HepG2 (cell line): ENCODE data around the gene ALDH3A1. TPM values are rescaled to one million over a fixed set of nuclear protein-coding genes. Genes with fewer than 3 reads are reported as not detected.

ENCODE experiments used
- CREM ChIP-seq, 2 experiments: sonication (generic) in 1 of 2; formaldehyde crosslinking in 1 of 2; IDR thresholded peaks; 2 replicates each; pipeline versions ENCODE4 v1.4.0 to v1.6.1; 2016 to 2020; ENCODE audit warnings: antibody characterized with exemption in 1 of 2, mild to moderate bottlenecking in 1 of 2, missing genetic modification reagents in 1 of 2
- KDM4B ChIP-seq: sonication (generic); formaldehyde crosslinking; IDR thresholded peaks from 2 replicates; pipeline ENCODE4 v1.4.0; 2020; ENCODE audit warnings: missing genetic modification reagents
- MTF1 ChIP-seq: sonication (generic); formaldehyde crosslinking; IDR thresholded peaks from 2 replicates; pipeline ENCODE4 v1.5.0; 2020; ENCODE audit warnings: missing genetic modification reagents
- NFKBIZ ChIP-seq: IDR thresholded peaks from 2 replicates; pipeline ENCODE4 v1.6.1; 2018; ENCODE audit warnings: missing genetic modification reagents, missing compliant biosample characterization
- RARA ChIP-seq: IDR thresholded peaks from 2 replicates; pipeline ENCODE4 v1.6.1; 2016; ENCODE audit warnings: missing genetic modification reagents, missing compliant biosample characterization
- SOX6 ChIP-seq, 2 experiments: fragments of 450-650 bp in 1 of 2; sonication (generic) in 1 of 2; formaldehyde crosslinking in 1 of 2; IDR thresholded peaks; 2 replicates each; pipeline versions ENCODE4 v1.4.0 to v1.6.1; 2017 to 2020; ENCODE audit warnings: antibody characterized with exemption in 1 of 2, mild to moderate bottlenecking in 1 of 2, missing genetic modification reagents in 1 of 2
- TCF7 ChIP-seq: sonication (generic); IDR thresholded peaks from 2 replicates; pipeline ENCODE4 v1.6.1; 2016; ENCODE audit warnings: antibody characterized with exemption, low read depth
- TP53 ChIP-seq: sonication (generic); formaldehyde crosslinking; conservative IDR thresholded peaks from 2 replicates; pipeline ENCODE4 v1.4.0; 2020; ENCODE audit warnings: missing genetic modification reagents
- ZBTB7A ChIP-seq: sonication (generic); formaldehyde crosslinking; IDR thresholded peaks from 2 replicates; pipeline ENCODE4 v1.8.0; 2022; ENCODE audit warnings: mild to moderate bottlenecking, missing genetic modification reagents
- ZNF354B ChIP-seq: sonication (generic); formaldehyde crosslinking; IDR thresholded peaks from 2 replicates; pipeline ENCODE4 v1.8.0; 2022; ENCODE audit warnings: mild to moderate bottlenecking, missing genetic modification reagents
- ZNF562 ChIP-seq: sonication (generic); formaldehyde crosslinking; IDR thresholded peaks from 2 replicates; pipeline ENCODE4 v1.8.0; 2022; ENCODE audit warnings: missing genetic modification reagents, borderline replicate concordance
- ZNF570 ChIP-seq: sonication (generic); formaldehyde crosslinking; IDR thresholded peaks from 2 replicates; pipeline ENCODE4 v1.4.0; 2020; ENCODE audit warnings: mild to moderate bottlenecking, missing genetic modification reagents, borderline replicate concordance
- ZNF883 ChIP-seq: sonication (generic); formaldehyde crosslinking; IDR thresholded peaks from 2 replicates; pipeline ENCODE4 v1.5.1; 2020; ENCODE audit warnings: mild to moderate bottlenecking, missing genetic modification reagents; ENCODE audit errors: not compliant biosample characterization
- ZSCAN29 ChIP-seq: sonication (generic); formaldehyde crosslinking; conservative IDR thresholded peaks from 2 replicates; pipeline ENCODE4 v1.4.0; 2020; ENCODE audit warnings: mild to moderate bottlenecking, missing genetic modification reagents
- polyA plus RNA-seq, 8 experiments: library from polyadenylated mRNA; depleted of rRNA in 3 of 8; stranded (reverse) in 7 of 8; unstranded in 1 of 8; fragments of >200 nt; fragmentation: Illumina TruSeq in 4 of 8; extraction: Trizol in 4 of 8; gene quantifications; 2 replicates each; pipeline versions ENCODE4 v1.2.1 to v1.2.3, GENCODE V29; 2011 to 2016; ENCODE audit warnings: low read depth in 4 of 8, missing spikeins in 1 of 8, mixed read lengths in 1 of 8; ENCODE audit not compliant: insufficient read depth in 1 of 8
- total RNA-seq, 5 experiments: library from RNA; depleted of rRNA; stranded (reverse); fragments of >200 nt; fragmentation: Illumina TruSeq; extraction: Trizol; gene quantifications; 2 replicates each; pipeline ENCODE4 v1.2.3, GENCODE V29; 2016; ENCODE audit warnings: low read depth in 1 of 5
- TF ChIP-seq, protein P1 (sequence below): sonication (generic); formaldehyde crosslinking; IDR thresholded peaks from 2 replicates; pipeline ENCODE4 v1.8.0; 2022; ENCODE audit warnings: low read depth, missing genetic modification reagents
- TF ChIP-seq, protein P2 (sequence below), 2 experiments: sonication (generic) in 1 of 2; formaldehyde crosslinking in 1 of 2; IDR thresholded peaks; 2 replicates each; pipeline versions ENCODE4 v1.5.1 to v1.6.1; 2011 to 2020; ENCODE audit warnings: borderline replicate concordance in 1 of 2, low read depth in 1 of 2, low read length in 1 of 2, mild to moderate bottlenecking in 1 of 2, missing genetic modification reagents in 1 of 2, moderate library complexity in 1 of 2

The ALDH3A1 gene
- total and polyA plus RNA-seq, 2 of the 13 experiments (the other 11 are each of a cell fraction or from before 2014, with no cell fraction given), result 0.07 to 0.62 TPM

DNA sequence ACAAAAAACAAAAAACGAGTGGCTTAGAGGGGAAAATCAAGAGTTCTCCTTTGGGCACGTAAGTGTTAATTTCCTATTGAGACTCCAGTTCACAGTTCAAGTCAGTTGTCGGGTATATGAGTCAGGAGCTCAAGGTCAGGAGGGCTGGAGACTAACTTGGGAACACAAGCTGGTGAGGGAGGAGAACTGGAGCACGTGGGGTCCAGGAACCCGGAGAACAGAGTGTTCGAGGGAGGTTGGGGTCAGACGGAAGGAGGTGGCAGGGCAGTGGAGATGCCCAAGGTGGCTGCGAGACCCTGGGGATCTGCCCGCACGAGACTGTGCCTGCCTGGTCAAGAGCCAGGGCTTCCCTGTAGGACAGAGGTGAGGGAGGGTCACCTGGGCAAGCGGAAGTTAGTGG, 12.0 kb downstream of the ALDH3A1 start (continued):
- TF ChIP-seq RARA (CRISPR knock-in tag) (peak; percentile 53), ZNF354B (CRISPR knock-in tag) (no peak), TCF7 (no peak), KDM4B (CRISPR knock-in tag) (no peak), SOX6 (IDR thresholded peaks at IDR 0.05) (no peak), SOX6 (CRISPR knock-in tag; IDR thresholded peaks at IDR 0.05) (0 out of 2 replicates have a peak, but pooled peaks have one; percentile 11), MTF1 (CRISPR knock-in tag) (no peak), CREM (IDR thresholded peaks at IDR 0.05) (peak; percentile 37; the same call in 1 of the 2 replicates), CREM (CRISPR knock-in tag; IDR thresholded peaks at IDR 0.05) (no peak), NFKBIZ (no peak), ZNF883 (CRISPR knock-in tag) (no peak), ZBTB7A (CRISPR knock-in tag) (no peak), ZSCAN29 (no peak), TP53 (CRISPR knock-in tag) (no peak), ZNF562 (no peak), ZNF570 (CRISPR knock-in tag) (no peak)
- TF ChIP-seq, protein P1, sequence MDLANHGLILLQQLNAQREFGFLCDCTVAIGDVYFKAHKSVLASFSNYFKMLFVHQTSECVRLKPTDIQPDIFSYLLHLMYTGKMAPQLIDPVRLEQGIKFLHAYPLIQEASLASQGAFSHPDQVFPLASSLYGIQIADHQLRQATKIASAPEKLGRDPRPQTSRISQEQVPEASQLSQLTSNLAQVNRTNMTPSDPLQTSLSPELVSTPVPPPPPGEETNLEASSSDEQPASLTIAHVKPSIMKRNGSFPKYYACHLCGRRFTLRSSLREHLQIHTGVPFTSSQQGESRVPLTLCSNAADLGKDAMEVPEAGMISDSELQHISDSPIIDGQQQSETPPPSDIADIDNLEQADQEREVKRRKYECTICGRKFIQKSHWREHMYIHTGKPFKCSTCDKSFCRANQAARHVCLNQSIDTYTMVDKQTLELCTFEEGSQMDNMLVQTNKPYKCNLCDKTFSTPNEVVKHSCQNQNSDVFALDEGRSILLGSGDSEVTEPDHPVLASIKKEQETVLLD (CRISPR knock-in tag), result no peak
- TF ChIP-seq, protein P2, sequence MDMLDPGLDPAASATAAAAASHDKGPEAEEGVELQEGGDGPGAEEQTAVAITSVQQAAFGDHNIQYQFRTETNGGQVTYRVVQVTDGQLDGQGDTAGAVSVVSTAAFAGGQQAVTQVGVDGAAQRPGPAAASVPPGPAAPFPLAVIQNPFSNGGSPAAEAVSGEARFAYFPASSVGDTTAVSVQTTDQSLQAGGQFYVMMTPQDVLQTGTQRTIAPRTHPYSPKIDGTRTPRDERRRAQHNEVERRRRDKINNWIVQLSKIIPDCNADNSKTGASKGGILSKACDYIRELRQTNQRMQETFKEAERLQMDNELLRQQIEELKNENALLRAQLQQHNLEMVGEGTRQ (IDR thresholded peaks at IDR 0.05; ENCODE audit: low read depth, low read length), result no peak
- TF ChIP-seq, protein P2 (CRISPR knock-in tag; IDR thresholded peaks at IDR 0.05; ENCODE audit: borderline replicate concordance), result no peak
